NCI-H524 treated with DMSO at 0.1 percent for 48 hours (cell line): ENCODE measurements around the gene LEKR1.

Source experiments
- DNase-seq: peaks from one replicate; lab custom pipeline; 2025; lab: John Stamatoyannopoulos, UW

Gene LEKR1

GRCh38 chr3:156981005-156981404, 154.9 kb downstream of the LEKR1 start:
- no peak for DNase-seq

GRCh38 chr3:156983559-156983958, 157.4 kb downstream of the LEKR1 start:
- DNase-seq: no peak

- DNase-seq: no peak
Measured at GRCh38 chr3:156985711-156986110, 159.6 kb downstream of the LEKR1 start.

- DNase-seq: no peak
Measured at GRCh38 chr3:156987946-156988345, 161.8 kb downstream of the LEKR1 start.

GRCh38 chr3:156997351-156997750, 171.2 kb downstream of the LEKR1 start:
- DNase-seq: no peak

DNA sequence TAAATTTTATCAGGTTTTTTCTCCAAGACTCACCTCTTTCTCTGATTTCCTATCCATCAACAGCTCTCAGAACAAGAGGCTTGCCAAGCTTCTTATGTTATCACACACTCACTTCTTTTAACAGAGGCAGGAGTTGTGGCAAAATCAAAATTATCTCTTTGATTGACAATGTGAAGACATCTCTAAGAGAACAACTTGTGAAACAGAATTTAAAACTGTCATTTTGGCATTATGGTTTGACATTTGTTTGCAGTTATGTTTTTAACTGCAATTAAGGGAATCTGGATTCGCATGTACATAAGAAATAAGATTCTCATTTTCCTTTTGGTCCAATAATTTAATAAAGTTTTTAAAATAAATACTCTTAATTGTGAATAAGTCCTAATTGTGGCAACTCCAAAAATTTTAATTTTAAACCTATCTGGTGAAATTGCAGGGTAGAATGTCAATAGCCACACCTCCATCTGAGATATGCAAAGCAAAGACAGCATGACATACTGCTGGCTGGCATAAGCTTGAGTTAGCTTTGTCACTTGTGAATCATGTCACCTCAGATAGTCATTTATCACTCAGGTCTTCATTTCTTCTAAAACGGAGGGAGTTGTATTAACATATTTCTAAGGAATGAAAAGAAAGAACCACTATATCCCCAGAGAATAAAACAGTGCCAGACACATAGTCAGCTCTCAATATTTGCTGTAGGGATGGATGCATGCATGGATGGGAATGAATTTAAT, 175.2 kb downstream of the LEKR1 start:
- DNase-seq: no peak

- DNase-seq: no peak
Measured at GRCh38 chr3:157021679-157022078, 195.5 kb downstream of the LEKR1 start.

- DNase-seq: no peak
Measured at GRCh38 chr3:157023226-157023625, 197.1 kb downstream of the LEKR1 start.

- DNase-seq: no peak
Measured at GRCh38 chr3:157026091-157026490, 199.9 kb downstream of the LEKR1 start.

DNA sequence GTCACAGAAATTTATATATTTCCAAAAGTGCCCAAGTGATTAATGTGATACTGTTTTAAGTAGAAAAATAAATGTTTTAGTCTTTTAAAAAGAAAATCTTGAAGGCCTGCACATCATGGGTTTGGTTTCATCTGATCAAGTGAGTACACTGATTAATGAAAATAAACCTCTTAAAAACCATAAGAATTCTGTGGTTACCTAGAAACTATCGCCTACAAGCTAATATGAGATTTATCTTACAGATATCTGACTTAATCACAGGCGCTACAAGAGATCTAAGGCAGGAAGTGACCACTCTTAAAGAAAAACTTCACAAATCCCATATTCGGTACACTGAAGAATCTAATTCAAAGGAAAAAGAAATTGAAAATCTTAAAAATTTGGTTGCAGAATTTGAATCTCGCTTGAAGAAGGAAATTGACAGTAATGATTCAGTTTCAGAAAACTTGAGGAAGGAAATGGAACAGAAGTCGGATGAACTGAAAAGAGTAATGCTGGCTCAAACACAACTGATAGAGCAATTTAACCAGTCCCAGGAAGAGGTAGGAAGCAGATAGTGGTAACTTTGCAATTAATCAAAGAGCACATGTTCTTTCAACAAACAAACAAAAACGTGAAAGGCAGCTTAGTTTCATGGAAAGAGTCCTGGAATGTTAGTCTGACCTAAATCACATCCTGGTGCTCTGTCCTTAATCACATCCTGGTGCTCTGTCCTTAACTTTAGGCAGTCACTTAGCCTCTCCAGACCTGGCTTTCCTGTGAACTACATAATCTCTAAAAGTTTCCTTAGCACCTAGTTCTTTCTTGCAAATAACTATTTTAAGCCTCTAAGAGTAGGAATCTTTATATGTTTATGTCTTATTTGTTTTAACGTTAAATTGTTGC, 201.9 kb downstream of the LEKR1 start:
- DNase-seq: no peak

GRCh38 chr3:157029365-157029790, 203.2 kb downstream of the LEKR1 start:
- DNase-seq: no peak

GRCh38 chr3:157030712-157031111, 204.6 kb downstream of the LEKR1 start:
- DNase-seq: no peak

DNA sequence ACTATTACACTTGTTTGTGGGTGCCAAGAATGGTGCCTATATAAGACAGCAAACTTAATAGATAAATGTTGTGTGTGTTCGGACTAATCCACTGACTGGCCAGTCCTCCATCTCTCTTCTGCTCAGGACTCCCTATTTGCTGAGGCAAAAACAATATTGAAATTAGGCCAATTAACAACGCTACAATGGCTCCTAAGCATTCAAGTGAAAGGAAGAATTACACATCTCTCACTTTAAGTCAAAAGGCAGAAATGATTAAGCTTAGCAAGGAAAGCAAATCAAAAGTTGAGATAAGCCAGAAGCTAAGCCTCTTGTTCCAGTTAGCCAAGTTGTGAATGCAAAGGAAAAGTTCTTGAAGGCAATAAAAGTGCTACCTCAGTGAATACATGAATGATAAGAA, 206.8 kb downstream of the LEKR1 start:
- DNase-seq: no peak

GRCh38 chr3:157040456-157040855, 214.3 kb downstream of the LEKR1 start:
- DNase-seq: no peak

DNA sequence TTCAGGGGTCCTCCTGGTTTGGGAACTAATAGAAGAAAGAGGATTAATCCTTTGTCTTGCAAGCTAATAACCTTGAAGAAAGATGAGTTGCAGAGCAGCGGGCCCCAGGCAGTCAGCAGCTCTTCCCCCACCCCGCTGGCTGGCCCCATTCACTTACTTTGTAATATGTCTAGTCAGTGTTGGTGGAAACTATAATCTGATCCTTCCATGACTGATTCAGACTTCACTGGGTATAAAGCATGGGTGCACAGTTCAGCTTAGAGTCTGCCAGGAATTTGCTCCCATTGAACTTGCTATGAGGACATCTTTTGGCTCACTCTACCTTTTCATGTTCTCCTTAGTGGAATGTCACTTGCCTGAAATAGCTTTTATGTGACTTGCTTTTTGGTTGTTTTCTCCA, 216.1 kb downstream of the LEKR1 start:
- no peak for DNase-seq

DNA sequence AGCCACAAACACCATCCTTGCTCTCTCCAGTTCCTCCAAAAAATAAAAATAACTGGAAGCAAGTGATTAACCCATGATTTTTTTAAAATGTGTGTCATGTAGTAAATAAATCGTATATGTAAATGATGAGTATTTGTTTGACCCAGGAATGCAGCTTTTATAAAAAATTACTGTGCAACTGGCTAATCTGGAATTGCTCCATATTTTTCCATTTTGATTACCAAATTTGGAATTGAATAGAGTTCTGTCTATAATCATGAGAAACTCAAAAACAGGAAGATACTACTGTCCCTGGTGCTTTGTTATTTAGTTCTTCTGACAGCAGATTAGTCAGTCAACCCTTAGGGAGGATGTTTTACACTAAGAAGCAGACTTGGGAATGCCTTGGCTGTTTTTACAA, 217.6 kb downstream of the LEKR1 start:
- DNase-seq: no peak

GRCh38 chr3:157045238-157045850, 219.2 kb downstream of the LEKR1 start:
- DNase-seq: no peak

DNA sequence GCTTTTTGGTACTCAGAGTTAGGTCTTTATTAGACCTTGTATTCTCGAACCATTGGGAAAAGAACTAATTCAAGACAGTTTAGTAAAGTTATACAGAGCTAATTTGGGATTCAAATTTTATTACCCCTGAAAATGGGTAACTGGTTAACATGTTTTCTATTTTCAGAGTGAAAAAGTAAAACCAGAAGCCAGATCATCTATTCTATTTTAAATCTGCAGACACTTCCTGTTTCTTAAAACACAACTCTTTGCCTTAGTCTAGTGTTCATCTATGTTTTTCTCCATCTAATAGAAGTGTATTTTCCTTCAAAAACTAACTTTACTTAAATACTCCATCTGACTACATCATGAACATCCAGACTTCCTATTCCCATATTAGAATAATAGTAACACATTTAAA, 220.4 kb downstream of the LEKR1 start:
- DNase-seq: no peak

DNA sequence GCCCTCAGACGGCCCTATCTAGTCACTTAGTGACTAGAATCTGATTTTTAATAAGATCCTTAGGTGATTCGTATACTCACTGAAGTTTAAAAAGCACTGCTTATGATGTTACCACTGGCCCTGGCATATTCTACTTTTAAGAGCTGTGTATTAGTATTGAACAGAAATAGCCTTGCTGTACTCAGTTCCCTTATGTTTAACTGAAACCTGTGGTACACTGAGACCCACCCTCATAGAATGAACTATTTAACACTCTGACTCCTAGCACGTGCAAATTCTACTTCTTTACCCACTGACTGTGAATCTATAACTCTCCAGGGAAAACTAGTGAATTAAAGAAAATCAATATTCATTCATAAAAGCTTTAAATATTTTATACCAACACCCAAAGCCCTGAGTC, 224.9 kb downstream of the LEKR1 start:
- DNase-seq: no peak

- no peak for DNase-seq
Measured at GRCh38 chr3:157051591-157051990, 225.4 kb downstream of the LEKR1 start.

- no peak for DNase-seq
Measured at GRCh38 chr3:157056035-157056434, 229.9 kb downstream of the LEKR1 start.

- DNase-seq: no peak
Measured at GRCh38 chr3:157058392-157059071, 232.4 kb downstream of the LEKR1 start.
